DOHH2 (cell line): ENCODE data around the gene ACTRT3.

Experiments
- H3F3A ChIP-seq: fragments of 200-600 bp; sonication (generic), shearing (Covaris generic); 2 replicates; pipeline ENCODE4 v1.6.0; 2016; ENCODE audit warnings: antibody characterized with exemption, mild to moderate bottlenecking; ENCODE audit not compliant: control insufficient read depth, insufficient read depth
- H3K27ac ChIP-seq: fragments of 200-600 bp; sonication (generic); 2 replicates; pipeline ENCODE4 v1.5.1; 2014; ENCODE audit warnings: low read depth, mild to moderate bottlenecking, low read length, moderate library complexity
- H3K27me3 ChIP-seq: fragments of 200-600 bp; sonication (generic); 2 replicates; pipeline ENCODE4 v1.6.1; 2014; ENCODE audit warnings: mild to moderate bottlenecking, low read length, mixed read lengths; ENCODE audit not compliant: control insufficient read depth
- H3K36me3 ChIP-seq: fragments of 200-600 bp; sonication (generic); 2 replicates; pipeline ENCODE4 v1.6.1; 2014; ENCODE audit warnings: mild to moderate bottlenecking, low read length, moderate library complexity, mixed read lengths; ENCODE audit not compliant: control insufficient read depth
- H3K4me1 ChIP-seq: fragments of 200-600 bp; sonication (generic); 2 replicates; pipeline ENCODE4 v1.6.1; 2014; ENCODE audit warnings: mild to moderate bottlenecking, low read length, mixed read lengths; ENCODE audit not compliant: control insufficient read depth
- H3K4me2 ChIP-seq: fragments of 200-600 bp; sonication (generic); 2 replicates; pipeline ENCODE4 v1.6.0; 2014; ENCODE audit warnings: mild to moderate bottlenecking, low read length, moderate library complexity
- H3K4me3 ChIP-seq: fragments of 200-600 bp; sonication (generic); 2 replicates; pipeline ENCODE4 v1.5.1; 2014; ENCODE audit warnings: mild to moderate bottlenecking, low read length, mixed read lengths
- H3K79me2 ChIP-seq: fragments of 200-600 bp; sonication (generic); 2 replicates; pipeline ENCODE4 v1.6.1; 2014; ENCODE audit warnings: mild to moderate bottlenecking, low read length, mixed read lengths; ENCODE audit not compliant: control insufficient read depth
- H3K9me2 ChIP-seq: fragments of 200-600 bp; sonication (generic); replicated peaks from 2 replicates; pipeline ENCODE4 v1.6.1; 2014; ENCODE audit warnings: mild to moderate bottlenecking, low read length, mixed read lengths; ENCODE audit not compliant: control insufficient read depth
- H3K9me3 ChIP-seq: fragments of 200-600 bp; sonication (generic); 2 replicates; pipeline ENCODE4 v1.6.1; 2014; ENCODE audit warnings: antibody characterized with exemption, low read length, mixed read lengths; ENCODE audit not compliant: control insufficient read depth, insufficient read depth
- H4K20me1 ChIP-seq: fragments of 200-600 bp; sonication (generic); 2 replicates; pipeline ENCODE4 v1.6.0; 2014; ENCODE audit warnings: low read depth, mild to moderate bottlenecking, antibody characterized with exemption, low read length, moderate library complexity; ENCODE audit not compliant: control insufficient read depth, insufficient read depth
- CTCF ChIP-seq: fragments of 200-600 bp; sonication (generic); IDR thresholded peaks from one replicate; pipeline ENCODE4 v1.5.1; 2014; ENCODE audit warnings: antibody characterized with exemption, mild to moderate bottlenecking, low read depth, low read length; ENCODE audit not compliant: poor library complexity, severe bottlenecking
- EZH2phosphoT487 ChIP-seq: fragments of 200-600 bp; sonication (generic); IDR thresholded peaks from 2 replicates; pipeline ENCODE4 v1.6.1; 2017; ENCODE audit warnings: borderline replicate concordance, mild to moderate bottlenecking, antibody characterized with exemption, low read length, moderate library complexity, mixed read lengths

Gene ACTRT3

GRCh38 chr3:169754711-169755110 lies 14.7 kb downstream of the ACTRT3 start:
- TF ChIP-seq CTCF = no peak
- no peak for TF ChIP-seq EZH2phosphoT487

GRCh38 chr3:169751875-169752274 lies 17.5 kb downstream of the ACTRT3 start:
- Histone ChIP-seq H3K9me2 (no peaks in the 10 kb centered on the region), H3K27ac (no peak overlapping the region), H3K9me3 (no peaks in the 10 kb centered on the region), H3K4me3 (no peak overlapping the region), H3F3A (no peaks in the 10 kb centered on the region), H3K36me3 (no peaks in the 10 kb centered on the region), H4K20me1 (no peaks in the 10 kb centered on the region), H3K4me2 (no peak overlapping the region), H3K27me3 (peaks cover 22% of the 10 kb centered on the region), H3K79me2 (no peaks in the 10 kb centered on the region), H3K4me1 (peaks cover 7% of the 10 kb centered on the region)
- TF ChIP-seq CTCF = no peak
- TF ChIP-seq EZH2phosphoT487 = no peak

More at GRCh38 chr3:169754711-169755110, 14.7 kb downstream of the ACTRT3 start:
- Histone ChIP-seq H3K4me3 (no peak overlapping the region), H3K9me2 (no peaks in the 10 kb centered on the region), H3K9me3 (no peaks in the 10 kb centered on the region), H3K79me2 (no peaks in the 10 kb centered on the region), H3K27ac (no peak overlapping the region), H3F3A (no peaks in the 10 kb centered on the region), H3K27me3 (no peaks in the 10 kb centered on the region), H4K20me1 (no peaks in the 10 kb centered on the region), H3K36me3 (no peaks in the 10 kb centered on the region), H3K4me1 (peaks cover 28% of the 10 kb centered on the region), H3K4me2 (no peak overlapping the region)

GRCh38 chr3:169750665-169751064 lies 18.7 kb downstream of the ACTRT3 start:
- Histone ChIP-seq H3K79me2 (no peaks in the 10 kb centered on the region), H3K4me3 (no peak overlapping the region), H3K4me1 (peaks cover 7% of the 10 kb centered on the region), H3F3A (no peaks in the 10 kb centered on the region), H3K27me3 (peaks cover 26% of the 10 kb centered on the region), H3K9me2 (no peaks in the 10 kb centered on the region), H4K20me1 (no peaks in the 10 kb centered on the region), H3K27ac (no peak overlapping the region), H3K9me3 (no peaks in the 10 kb centered on the region), H3K4me2 (no peak overlapping the region), H3K36me3 (no peaks in the 10 kb centered on the region)
- no peak for TF ChIP-seq EZH2phosphoT487
- no peak for TF ChIP-seq CTCF
